GM10248 (cell line): ENCODE measurements around the gene TULP3.
"Not testable (repeated sequence)": the region's sequence is repeated elsewhere in the genome, so short reads cannot be mapped to it uniquely, and the experiment has no call there.

ENCODE experiments used
- CTCF ChIA-PET: fragments of 300-600 bp; sonication (Branson Sonifier 250); formaldehyde crosslinking; extraction: SDS; loops from one replicate; lab custom pipeline; 2021; ENCODE audit warnings: antibody characterized with exemption; lab: Yijun Ruan, JAX
- POLR2A ChIA-PET: fragments of 350-650 bp; sonication (Branson Sonifier 250); formaldehyde crosslinking; extraction: SDS; loops from one replicate; lab custom pipeline; 2020; ENCODE audit warnings: antibody characterized with exemption; lab: Yijun Ruan, JAX
- DNase-seq: peaks from one replicate; pipeline ENCODE4 v3.0.0; 2012; ENCODE audit errors: extremely low spot score
- TF ChIP-seq, protein P1 (sequence below): IDR thresholded peaks from 2 replicates; pipeline ENCODE4 v1.5.1; 2012; ENCODE audit warnings: mild to moderate bottlenecking, low read depth; ENCODE audit errors: extremely low read depth, missing control alignments, control extremely low read depth

The TULP3 gene

GRCh38 chr12:2857576-2857975 lies 33.1 kb upstream of the TULP3 start:
- POLR2A ChIA-PET, result no interaction called here
- CTCF ChIA-PET, result interaction anchor here (1.0 to 7.5 kb wide), 6 partner anchors 8 to 177 kb away, joined by 3 to 56 read pairs (median 4); no protein-coding TSS in a partner anchor
- TF ChIP-seq, protein P1, sequence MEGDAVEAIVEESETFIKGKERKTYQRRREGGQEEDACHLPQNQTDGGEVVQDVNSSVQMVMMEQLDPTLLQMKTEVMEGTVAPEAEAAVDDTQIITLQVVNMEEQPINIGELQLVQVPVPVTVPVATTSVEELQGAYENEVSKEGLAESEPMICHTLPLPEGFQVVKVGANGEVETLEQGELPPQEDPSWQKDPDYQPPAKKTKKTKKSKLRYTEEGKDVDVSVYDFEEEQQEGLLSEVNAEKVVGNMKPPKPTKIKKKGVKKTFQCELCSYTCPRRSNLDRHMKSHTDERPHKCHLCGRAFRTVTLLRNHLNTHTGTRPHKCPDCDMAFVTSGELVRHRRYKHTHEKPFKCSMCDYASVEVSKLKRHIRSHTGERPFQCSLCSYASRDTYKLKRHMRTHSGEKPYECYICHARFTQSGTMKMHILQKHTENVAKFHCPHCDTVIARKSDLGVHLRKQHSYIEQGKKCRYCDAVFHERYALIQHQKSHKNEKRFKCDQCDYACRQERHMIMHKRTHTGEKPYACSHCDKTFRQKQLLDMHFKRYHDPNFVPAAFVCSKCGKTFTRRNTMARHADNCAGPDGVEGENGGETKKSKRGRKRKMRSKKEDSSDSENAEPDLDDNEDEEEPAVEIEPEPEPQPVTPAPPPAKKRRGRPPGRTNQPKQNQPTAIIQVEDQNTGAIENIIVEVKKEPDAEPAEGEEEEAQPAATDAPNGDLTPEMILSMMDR, result no peak
- DNase-seq, result no peak

GRCh38 chr12:2858334-2858733 lies 32.4 kb upstream of the TULP3 start:
- CTCF ChIA-PET, result interaction anchor here (1.0 to 7.5 kb wide), 4 partner anchors 9 to 176 kb away, joined by 3 to 56 read pairs (median 3); no protein-coding TSS in a partner anchor
- TF ChIP-seq, protein P1, result no peak
- POLR2A ChIA-PET, result no interaction called here
- DNase-seq, result no peak

DNA sequence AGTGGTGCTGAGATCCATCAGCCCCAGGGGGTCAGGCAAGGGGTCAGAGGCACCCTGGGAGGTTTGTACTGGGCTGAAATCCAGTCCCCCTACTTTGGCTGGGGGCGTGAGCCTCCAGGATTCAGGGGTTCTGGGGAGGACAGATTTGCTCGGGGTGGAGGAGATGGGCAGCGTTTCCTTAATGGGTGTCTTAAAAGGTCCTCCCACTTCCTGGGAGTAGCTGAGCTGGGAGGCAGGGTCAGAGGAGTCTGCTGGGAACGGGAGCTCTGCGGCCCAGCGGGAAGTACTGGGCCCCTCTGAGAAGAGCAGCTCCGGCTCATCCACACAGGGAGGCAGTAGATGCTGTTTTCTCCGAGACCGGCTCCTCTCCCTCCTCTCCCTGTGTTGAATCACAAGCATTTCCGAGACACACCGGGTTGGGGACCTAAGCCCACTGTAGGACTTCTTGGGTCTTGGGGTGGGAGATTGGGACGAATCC lies 31.7 kb upstream of the TULP3 start:
- CTCF ChIA-PET, result interaction anchor here (1.4 to 1.5 kb wide), 2 partner anchors 23 to 175 kb away, joined by 3 read pairs; no protein-coding TSS in a partner anchor
- DNase-seq, result no peak
- POLR2A ChIA-PET, result no interaction called here
- TF ChIP-seq, protein P1, result no peak

DNA sequence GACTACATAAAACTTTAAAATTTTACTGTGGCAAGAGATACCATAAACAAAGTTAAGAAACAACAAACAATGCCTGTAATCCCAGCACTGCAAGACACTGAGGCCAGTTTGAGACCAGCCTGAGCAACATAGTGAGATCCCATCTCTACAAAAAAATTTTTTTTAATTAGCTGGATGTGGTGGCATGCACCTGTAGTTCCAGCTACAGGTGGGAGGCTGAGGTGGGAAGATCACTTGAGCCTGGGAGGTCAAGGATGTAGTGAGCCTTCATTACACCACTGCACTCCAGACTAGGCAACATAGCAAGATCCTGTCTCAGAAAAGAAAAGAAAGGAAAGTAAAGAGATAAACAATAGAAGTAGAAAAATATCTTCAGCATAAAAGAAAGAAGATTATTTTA lies 30.5 kb upstream of the TULP3 start:
- ChIA-PET CTCF (interaction anchor here (1.1 kb wide), 1 partner anchor 30 kb away, joined by 4 read pairs; the partner anchor contains the start of gene TULP3), POLR2A (no interaction called here)
- no peak for DNase-seq
- TF ChIP-seq, protein P1, result no peak

DNA sequence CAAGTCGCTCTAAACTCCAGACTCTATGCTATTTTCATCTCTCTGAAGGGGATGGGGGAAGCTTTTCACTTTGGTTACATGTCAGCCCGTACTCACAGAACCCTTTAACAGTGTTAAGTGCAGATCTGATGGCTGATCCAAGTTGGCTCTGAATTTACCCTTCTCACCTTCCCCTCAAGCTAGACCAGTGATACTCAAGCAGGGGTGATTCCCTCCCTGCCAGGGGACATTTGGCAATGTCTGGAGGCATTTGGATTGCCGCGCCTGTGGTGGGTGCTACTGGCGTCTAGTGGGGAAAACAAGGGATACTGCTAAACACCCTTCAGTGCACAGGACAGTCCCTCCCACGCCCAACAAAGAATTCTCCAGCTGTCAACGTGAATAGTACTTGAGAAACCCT lies 27.8 kb upstream of the TULP3 start:
- CTCF ChIA-PET, result interaction anchor here (3.4 kb wide), 1 partner anchor 9 kb away, joined by 23 read pairs; no protein-coding TSS in a partner anchor
- TF ChIP-seq, protein P1, result no peak
- POLR2A ChIA-PET, result interaction anchor here (0.5 kb wide), 1 partner anchor 22 kb away, joined by 4 read pairs; no protein-coding TSS in a partner anchor
- DNase-seq, result no peak

GRCh38 chr12:2863402-2863801 lies 27.3 kb upstream of the TULP3 start:
- not testable (repeated sequence) for DNase-seq
- CTCF ChIA-PET, result interaction anchor here (3.4 kb wide), 1 partner anchor 9 kb away, joined by 23 read pairs; no protein-coding TSS in a partner anchor
- POLR2A ChIA-PET, result interaction anchor here (0.5 kb wide), 1 partner anchor 22 kb away, joined by 4 read pairs; no protein-coding TSS in a partner anchor

GRCh38 chr12:2864198-2864597 lies 26.5 kb upstream of the TULP3 start:
- TF ChIP-seq, protein P1, result no peak
- ChIA-PET POLR2A (no interaction called here), CTCF (interaction anchor here (1.0 to 3.4 kb wide), 3 partner anchors 10 to 21 kb away, joined by 3 to 23 read pairs (median 6); no protein-coding TSS in a partner anchor)
- no peak for DNase-seq

DNA sequence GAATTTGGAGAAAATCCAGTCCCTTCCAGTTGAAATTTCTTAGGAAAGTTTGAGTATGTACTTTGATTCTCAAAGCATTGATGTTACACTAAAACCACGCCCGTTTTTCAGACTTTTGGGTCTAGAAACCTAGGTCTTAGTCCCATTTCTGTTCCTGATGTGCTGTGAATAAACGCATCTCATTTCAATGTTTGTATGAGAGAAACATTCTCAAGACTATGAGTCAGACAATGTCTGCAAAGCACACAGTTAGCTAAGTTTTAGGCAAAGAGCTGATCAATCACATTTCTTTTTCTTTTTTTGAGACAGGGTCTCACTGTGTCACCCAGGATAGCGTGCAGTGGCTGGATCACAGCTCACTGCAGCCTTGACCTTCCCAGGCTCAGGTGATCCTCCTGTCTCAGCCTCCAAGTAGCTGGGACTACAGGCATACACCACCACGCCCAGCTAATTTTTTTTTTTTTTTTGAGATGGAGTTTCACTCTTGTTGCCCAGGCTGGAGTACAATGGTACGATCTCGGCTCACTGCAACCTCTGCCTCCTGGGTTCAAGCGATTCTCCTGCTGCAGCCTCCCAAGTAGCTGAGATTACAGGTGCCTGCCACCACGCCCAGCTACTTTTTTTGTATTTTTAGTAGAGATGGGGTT lies 21.6 kb upstream of the TULP3 start:
- DNase-seq, POLR2A ChIA-PET: not testable (repeated sequence)
- CTCF ChIA-PET, result interaction anchor here (1.0 to 3.3 kb wide), 4 partner anchors 8 to 75 kb away, joined by 3 to 18 read pairs (median 3); partner anchors contain the start of genes FOXM1 and RHNO1
